ENCODE measurements around the gene NT5DC3.

DNA sequence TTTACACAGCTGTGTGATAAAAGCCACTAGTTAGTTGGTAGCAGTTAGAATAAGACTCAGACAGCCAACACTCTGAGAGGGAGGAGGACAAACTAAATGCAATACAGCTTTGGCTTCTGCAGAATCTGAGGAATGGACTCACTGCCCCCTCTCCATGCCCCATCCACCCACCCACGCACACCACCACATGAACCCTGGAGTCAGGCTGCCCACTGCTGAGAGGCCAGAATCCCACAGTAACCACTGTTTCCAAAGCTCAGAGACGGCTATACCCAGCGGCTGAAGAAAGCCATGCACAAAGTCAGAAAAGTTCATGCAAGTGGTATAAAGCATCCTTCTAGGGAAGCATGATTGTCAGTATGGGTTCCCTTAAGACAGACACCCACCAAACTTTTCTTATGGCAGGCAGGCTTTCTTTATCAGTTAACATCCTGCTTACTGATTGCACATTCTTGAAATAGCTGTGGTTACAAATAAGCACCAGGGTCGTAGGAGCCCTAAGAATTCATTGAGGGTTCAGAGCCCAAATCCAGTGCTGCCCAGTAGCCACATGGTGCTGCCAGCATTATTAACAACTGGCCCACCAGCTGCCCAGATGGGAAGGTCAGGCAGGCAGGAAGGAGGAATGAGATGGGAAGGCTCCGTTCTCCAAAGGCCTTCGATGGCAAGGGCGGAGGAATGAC, 61.5 kb downstream of the NT5DC3 start:
- TF ChIP-seq EP300 (IDR thresholded peaks at IDR 0.05) (no peak), POLR2A (IDR thresholded peaks at IDR 0.05) (no peak), POLR2AphosphoS5 (IDR thresholded peaks at IDR 0.05) (no peak)
- TF ChIP-seq, protein P1, sequence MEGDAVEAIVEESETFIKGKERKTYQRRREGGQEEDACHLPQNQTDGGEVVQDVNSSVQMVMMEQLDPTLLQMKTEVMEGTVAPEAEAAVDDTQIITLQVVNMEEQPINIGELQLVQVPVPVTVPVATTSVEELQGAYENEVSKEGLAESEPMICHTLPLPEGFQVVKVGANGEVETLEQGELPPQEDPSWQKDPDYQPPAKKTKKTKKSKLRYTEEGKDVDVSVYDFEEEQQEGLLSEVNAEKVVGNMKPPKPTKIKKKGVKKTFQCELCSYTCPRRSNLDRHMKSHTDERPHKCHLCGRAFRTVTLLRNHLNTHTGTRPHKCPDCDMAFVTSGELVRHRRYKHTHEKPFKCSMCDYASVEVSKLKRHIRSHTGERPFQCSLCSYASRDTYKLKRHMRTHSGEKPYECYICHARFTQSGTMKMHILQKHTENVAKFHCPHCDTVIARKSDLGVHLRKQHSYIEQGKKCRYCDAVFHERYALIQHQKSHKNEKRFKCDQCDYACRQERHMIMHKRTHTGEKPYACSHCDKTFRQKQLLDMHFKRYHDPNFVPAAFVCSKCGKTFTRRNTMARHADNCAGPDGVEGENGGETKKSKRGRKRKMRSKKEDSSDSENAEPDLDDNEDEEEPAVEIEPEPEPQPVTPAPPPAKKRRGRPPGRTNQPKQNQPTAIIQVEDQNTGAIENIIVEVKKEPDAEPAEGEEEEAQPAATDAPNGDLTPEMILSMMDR (IDR thresholded peaks at IDR 0.05), result no peak
